Hematopoietic multipotent progenitor cell treated with erythropoietin and hydrocortisone succinate and interleukin-3 and kit ligand, for 17 days (in vitro differentiated cells): Measurements from ENCODE around the gene ESR2.
"Not testable (repeated sequence)": the region's sequence is repeated elsewhere in the genome, so short reads cannot be mapped to it uniquely, and the experiment has no call there.

ENCODE experiments used
- DNase-seq: peaks from one replicate; pipeline ENCODE4 v3.0.0-alpha.2; 2015; ENCODE audit warnings: low spot score

The ESR2 gene

GRCh38 chr14:64220466-64220865 lies 73.7 kb downstream of the ESR2 start:
- no peak for DNase-seq

- DNase-seq = no peak
Measured at GRCh38 chr14:64220056-64220455, 74.1 kb downstream of the ESR2 start.

DNA sequence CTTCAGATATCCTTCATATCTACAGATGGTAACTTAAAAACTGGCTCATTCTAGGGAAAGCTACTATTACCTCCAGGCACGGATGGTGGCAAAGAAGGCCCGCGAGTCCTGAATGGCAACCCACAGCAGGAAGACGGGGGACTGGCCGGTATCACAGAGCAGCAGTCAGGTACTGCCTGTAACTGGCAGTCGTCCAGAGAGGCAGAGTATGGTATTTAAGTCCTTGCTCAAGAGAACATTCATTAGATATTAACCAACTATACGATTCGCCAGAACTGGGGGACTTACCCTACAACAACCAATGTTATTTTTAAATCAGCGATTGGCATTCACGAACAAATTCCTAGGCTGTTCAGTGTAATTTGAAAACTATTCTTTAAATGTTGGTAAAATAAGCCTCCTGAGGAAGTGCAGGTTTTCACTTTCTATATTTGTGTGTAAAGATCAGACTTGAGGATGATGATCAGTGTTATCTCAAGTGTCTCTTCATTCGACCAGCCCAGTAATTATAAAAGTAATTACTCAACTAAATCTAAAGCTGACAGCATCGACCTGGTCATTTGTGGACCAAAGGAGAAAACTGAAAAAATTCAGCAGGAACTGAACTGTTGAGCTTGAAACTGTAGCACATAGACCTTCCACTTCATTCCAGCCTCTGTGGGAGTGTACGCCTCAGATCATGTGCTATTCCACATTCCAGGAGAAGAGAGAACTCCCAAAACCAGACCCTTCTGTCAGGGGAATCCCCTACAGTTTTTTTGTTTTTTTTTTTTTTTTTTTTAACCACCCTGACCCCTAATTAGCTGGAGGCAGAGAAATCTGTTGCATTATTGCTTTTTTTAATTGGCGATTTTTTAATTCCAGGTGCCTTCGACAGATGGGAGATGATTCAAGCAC lies 75.6 kb downstream of the ESR2 start:
- DNase-seq = no peak

- DNase-seq = no peak
Measured at GRCh38 chr14:64217834-64218233, 76.3 kb downstream of the ESR2 start.

- no peak for DNase-seq
Measured at GRCh38 chr14:64217308-64217707, 76.9 kb downstream of the ESR2 start.

DNA sequence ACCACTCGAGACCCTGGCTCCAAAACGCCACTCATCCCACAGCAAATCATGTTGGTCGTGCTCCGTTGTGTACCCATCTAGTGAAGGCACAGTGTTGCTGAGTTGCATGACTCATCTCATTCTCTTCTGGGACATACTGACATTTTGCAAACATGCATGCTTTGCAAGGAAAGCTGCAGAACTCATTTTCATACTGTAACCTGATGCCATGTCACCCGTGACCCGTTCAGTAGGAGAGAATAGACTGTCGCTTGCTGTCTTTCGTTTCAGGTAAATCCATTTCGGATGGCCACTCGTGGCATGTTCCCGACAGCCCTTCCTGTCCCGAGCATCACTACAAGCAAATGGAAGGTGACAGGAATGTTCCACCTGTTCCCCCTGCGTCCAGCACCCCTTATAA lies 78.2 kb downstream of the ESR2 start:
- no peak for DNase-seq

DNA sequence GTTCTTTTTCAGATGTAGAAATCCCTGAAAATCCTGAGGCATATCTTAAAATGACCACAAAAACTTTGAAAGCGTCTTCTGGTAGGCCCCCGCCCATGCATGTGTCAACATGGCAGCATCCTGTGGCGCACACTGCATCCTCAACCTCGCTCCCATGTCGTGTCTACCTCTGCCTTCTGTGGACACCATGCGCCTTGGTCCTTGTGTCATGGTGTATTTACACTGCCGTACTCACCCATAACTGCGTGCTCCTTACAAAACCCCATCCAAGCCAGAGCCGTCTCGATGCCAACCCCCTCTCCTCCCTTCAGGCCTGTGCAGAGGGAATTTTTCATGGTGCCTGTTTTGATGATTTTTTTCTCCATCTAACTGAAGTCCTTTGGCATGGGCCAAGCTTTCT lies 78.9 kb downstream of the ESR2 start:
- no peak for DNase-seq

DNA sequence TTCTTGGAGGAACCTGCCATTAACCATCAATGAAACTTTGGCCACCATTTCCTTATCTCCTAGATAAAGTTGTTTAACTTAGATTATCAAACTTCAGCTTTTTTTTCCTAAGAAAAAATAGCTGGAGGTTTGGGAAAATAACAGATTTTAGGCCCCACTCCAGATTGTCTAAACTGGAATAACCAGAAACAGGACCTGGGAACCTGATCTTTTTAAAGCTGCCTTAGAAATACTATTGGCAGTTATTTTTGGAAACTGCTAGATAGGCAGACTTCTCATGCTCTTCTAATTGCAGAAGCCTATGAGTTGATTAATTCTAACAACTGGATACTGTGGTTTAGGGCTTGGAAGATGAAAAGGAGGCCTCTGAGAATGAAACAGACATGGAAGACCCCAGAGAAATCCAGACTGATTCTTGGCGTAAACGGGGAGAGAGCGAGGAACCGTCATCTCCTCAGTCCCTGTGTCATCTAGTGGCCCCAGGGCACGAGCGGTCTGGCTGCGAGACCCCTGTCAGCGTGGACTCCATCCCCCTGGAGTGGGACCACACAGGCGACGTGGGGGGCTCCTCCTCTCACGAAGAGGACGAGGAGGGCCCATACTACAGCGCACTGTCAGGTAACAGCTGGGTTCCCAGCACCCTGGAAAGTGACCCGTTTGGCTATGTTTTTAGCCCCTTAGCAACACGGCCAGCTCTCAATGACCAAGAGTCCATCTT lies 80.2 kb downstream of the ESR2 start:
- no peak for DNase-seq

- no peak for DNase-seq
Measured at GRCh38 chr14:64213086-64213485, 81.1 kb downstream of the ESR2 start.

DNA sequence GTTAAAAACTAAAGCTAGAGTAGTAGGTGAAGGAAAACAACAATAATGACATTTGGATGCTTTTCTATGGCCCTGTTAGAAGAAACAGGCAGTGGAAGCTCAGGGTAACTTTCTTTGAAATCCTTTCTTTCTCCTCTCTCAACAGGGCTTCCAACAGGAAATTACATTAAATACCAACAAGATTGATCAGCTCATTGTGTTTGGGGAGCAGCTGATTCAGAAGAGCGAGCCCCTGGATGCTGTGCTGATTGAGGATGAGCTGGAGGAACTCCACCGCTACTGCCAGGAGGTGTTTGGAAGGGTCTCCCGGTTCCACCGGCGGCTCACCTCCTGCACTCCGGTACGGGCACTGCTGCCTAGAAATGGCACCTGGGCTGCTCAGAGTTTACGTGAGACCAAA lies 81.5 kb downstream of the ESR2 start:
- DNase-seq = no peak

- DNase-seq = not testable (repeated sequence)
Measured at GRCh38 chr14:64210912-64211311, 83.3 kb downstream of the ESR2 start.

GRCh38 chr14:64210216-64210615 lies 84.0 kb downstream of the ESR2 start:
- no peak for DNase-seq

DNA sequence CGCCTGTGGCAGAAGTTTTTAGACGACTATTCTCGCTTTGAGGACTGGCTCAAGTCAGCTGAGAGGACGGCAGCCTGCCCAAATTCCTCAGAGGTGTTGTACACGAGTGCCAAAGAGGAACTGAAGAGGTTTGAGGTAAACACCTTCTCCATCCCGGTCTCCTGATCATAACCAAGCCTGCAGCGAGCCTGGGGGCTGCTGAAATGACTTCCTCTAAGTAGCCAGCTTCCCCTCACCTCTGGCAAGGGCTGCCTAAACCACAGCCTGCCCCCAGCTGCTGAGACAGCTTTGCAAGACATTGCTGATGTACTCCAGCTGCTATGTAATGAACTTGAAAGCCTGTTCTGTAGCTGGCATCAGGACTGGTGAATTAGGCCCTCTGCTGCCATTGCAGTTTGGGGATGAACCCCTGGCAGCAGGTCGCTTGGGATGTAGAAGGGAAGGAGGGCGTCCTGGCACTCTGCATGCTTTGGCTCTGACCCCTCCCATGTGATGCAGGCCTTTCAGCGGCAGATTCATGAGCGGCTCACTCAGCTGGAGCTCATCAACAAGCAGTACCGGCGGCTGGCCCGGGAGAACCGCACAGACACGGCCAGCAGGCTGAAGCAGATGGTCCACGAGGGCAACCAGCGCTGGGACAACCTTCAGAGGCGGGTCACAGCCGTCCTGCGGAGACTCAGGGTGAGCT lies 84.6 kb downstream of the ESR2 start:
- no peak for DNase-seq

- no peak for DNase-seq
Measured at GRCh38 chr14:64208981-64209380, 85.2 kb downstream of the ESR2 start.

- DNase-seq = no peak
Measured at GRCh38 chr14:64208261-64208660, 85.9 kb downstream of the ESR2 start.

GRCh38 chr14:64203366-64204006 lies 90.7 kb downstream of the ESR2 start:
- DNase-seq = no peak

DNA sequence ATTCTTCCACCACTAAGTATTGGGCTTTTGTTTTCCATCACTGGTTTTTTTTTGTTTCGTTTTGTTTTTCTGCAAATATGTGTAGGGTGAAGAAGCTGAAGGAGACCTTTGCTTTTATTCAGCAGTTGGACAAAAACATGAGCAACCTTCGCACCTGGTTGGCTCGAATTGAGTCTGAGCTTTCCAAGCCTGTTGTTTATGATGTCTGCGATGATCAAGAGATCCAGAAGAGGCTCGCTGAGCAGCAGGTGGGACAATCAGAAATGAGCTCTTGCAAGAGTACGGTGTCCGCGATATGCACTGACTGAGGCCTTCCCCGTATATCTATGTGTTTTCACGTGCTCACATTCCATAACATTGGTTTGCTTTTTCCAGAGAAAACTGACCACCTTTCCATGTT lies 91.5 kb downstream of the ESR2 start:
- DNase-seq = no peak

GRCh38 chr14:64201921-64202545 lies 92.1 kb downstream of the ESR2 start:
- no peak for DNase-seq

GRCh38 chr14:64201296-64201695 lies 92.9 kb downstream of the ESR2 start:
- no peak for DNase-seq

GRCh38 chr14:64200170-64200569 lies 94.0 kb downstream of the ESR2 start:
- no peak for DNase-seq

GRCh38 chr14:64198486-64198885 lies 95.7 kb downstream of the ESR2 start:
- DNase-seq = no peak

- no peak for DNase-seq
Measured at GRCh38 chr14:64197996-64198395, 96.2 kb downstream of the ESR2 start.
